GM23338 (cell line): ENCODE data around the gene UBE2D3. TPM values are rescaled to one million over a fixed set of nuclear protein-coding genes. Genes with fewer than 3 reads are reported as not detected.
"Not testable (repeated sequence)": the region's sequence is repeated elsewhere in the genome, so short reads cannot be mapped to it uniquely, and the experiment has no call there.

Experiments
- ATAC-seq: fragments of 200-7000 bp; cut with Tn5 transposase; 3 replicates; pipeline ENCODE4 v1.9.1; 2020
- DNase-seq: peaks from one replicate; pipeline ENCODE4 v3.0.0-alpha.2; 2015; ENCODE audit warnings: low spot score
- H2AFZ ChIP-seq: fragments of 200-600 bp; sonication (generic); 2 replicates; pipeline ENCODE4 v1.8.0; 2016; ENCODE audit warnings: antibody characterized with exemption, mild to moderate bottlenecking, moderate library complexity
- H3F3A ChIP-seq: fragments of 200-600 bp; sonication (generic); replicated peaks from 2 replicates; pipeline ENCODE4 v1.8.0; 2017; ENCODE audit warnings: antibody characterized with exemption, mixed run types, low read depth
- H3K27ac ChIP-seq: fragments of 200-600 bp; sonication (generic); 2 replicates; pipeline ENCODE4 v1.6.1; 2016; ENCODE audit warnings: low read depth
- H3K27me3 ChIP-seq: fragments of 200-600 bp; sonication (generic); 2 replicates; pipeline ENCODE4 v1.8.0; 2016; ENCODE audit warnings: mild to moderate bottlenecking, mixed run types, moderate library complexity; ENCODE audit not compliant: insufficient read depth
- H3K36me3 ChIP-seq: fragments of 200-600 bp; sonication (generic); 2 replicates; pipeline ENCODE4 v1.8.0; 2016; ENCODE audit warnings: mild to moderate bottlenecking; ENCODE audit not compliant: insufficient read depth
- H3K4me1 ChIP-seq: fragments of 200-600 bp; sonication (generic); 2 replicates; pipeline ENCODE4 v1.8.0; 2016; ENCODE audit warnings: mild to moderate bottlenecking, moderate library complexity; ENCODE audit not compliant: insufficient read depth
- H3K4me2 ChIP-seq: fragments of 200-600 bp; sonication (generic); 2 replicates; pipeline ENCODE4 v1.7.1; 2017; ENCODE audit warnings: mixed run types
- H3K4me3 ChIP-seq: fragments of 200-600 bp; sonication (generic); 2 replicates; pipeline ENCODE4 v1.6.1; 2016; ENCODE audit warnings: mixed run types
- H3K79me2 ChIP-seq: fragments of 200-600 bp; sonication (generic); replicated peaks from 2 replicates; pipeline ENCODE4 v1.8.0; 2017; ENCODE audit warnings: mild to moderate bottlenecking; ENCODE audit not compliant: insufficient read depth
- H3K9me2 ChIP-seq: fragments of 200-600 bp; sonication (generic); 2 replicates; pipeline ENCODE4 v1.8.0; 2017; ENCODE audit not compliant: insufficient read depth
- H4K20me1 ChIP-seq: fragments of 200-600 bp; sonication (generic); replicated peaks from 2 replicates; pipeline ENCODE4 v1.8.0; 2017; ENCODE audit warnings: mild to moderate bottlenecking; ENCODE audit not compliant: insufficient read depth
- H3K27ac Mint-ChIP-seq: 2 replicates; pipeline ENCODE4 v1.8.0; 2020; ENCODE audit warnings: inconsistent platforms, mild to moderate bottlenecking, moderate library complexity, mixed read lengths
- H3K27me3 Mint-ChIP-seq: 3 replicates; pipeline ENCODE4 v1.8.0; 2022; ENCODE audit warnings: low read depth, mild to moderate bottlenecking, moderate library complexity, mixed read lengths, inconsistent platforms; ENCODE audit not compliant: insufficient read depth, poor library complexity
- H3K36me3 Mint-ChIP-seq: 3 replicates; pipeline ENCODE4 v1.8.0; 2021; ENCODE audit warnings: low read depth, mild to moderate bottlenecking, inconsistent platforms, moderate library complexity, mixed read lengths
- H3K4me1 Mint-ChIP-seq: 3 replicates; pipeline ENCODE4 v1.8.0; 2020; ENCODE audit warnings: mild to moderate bottlenecking, inconsistent platforms, mixed read lengths
- H3K4me3 Mint-ChIP-seq: 3 replicates; pipeline ENCODE4 v1.8.0; 2021; ENCODE audit warnings: moderate library complexity, mild to moderate bottlenecking, inconsistent platforms, mixed read lengths
- H3K9me3 Mint-ChIP-seq: 3 replicates; pipeline ENCODE4 v1.8.0; 2020; ENCODE audit warnings: moderate library complexity, mild to moderate bottlenecking, inconsistent platforms, mixed read lengths
- ETS1 ChIP-seq: IDR thresholded peaks from 2 replicates; pipeline ENCODE4 v1.6.1; 2016; ENCODE audit warnings: antibody characterized with exemption
- EZH2 ChIP-seq: fragments of 200-600 bp; sonication (generic); IDR thresholded peaks from one replicate; pipeline ENCODE4 v1.8.0; 2017; ENCODE audit warnings: antibody characterized with exemption, mild to moderate bottlenecking, low read depth; ENCODE audit not compliant: unreplicated experiment
- EZH2phosphoT487 ChIP-seq: fragments of 200-600 bp; sonication (generic); IDR thresholded peaks from one replicate; pipeline ENCODE4 v1.8.1; 2018; ENCODE audit warnings: antibody characterized with exemption; ENCODE audit not compliant: unreplicated experiment
- NANOG ChIP-seq: IDR thresholded peaks from 2 replicates; pipeline ENCODE4 v1.6.1; 2016; ENCODE audit warnings: antibody characterized with exemption, borderline replicate concordance
- POLR2AphosphoS5 ChIP-seq: IDR thresholded peaks from 2 replicates; pipeline ENCODE4 v1.6.1; 2016; ENCODE audit warnings: antibody characterized with exemption, low read depth
- REST ChIP-seq: IDR thresholded peaks from one replicate; pipeline ENCODE4 v1.6.1; 2018; ENCODE audit warnings: antibody characterized with exemption; ENCODE audit not compliant: unreplicated experiment
- ZNF114 ChIP-seq: fragments of 250-450 bp; sonication (Bioruptor Pico); IDR thresholded peaks from 2 replicates; pipeline ENCODE4 v1.5.0; 2020; ENCODE audit warnings: mild to moderate bottlenecking, moderate library complexity
- ZNF462 ChIP-seq: fragments of 250-450 bp; sonication (Bioruptor Pico); IDR thresholded peaks from 2 replicates; pipeline ENCODE4 v1.5.0; 2020; ENCODE audit warnings: mild to moderate bottlenecking, moderate library complexity
- polyA plus RNA-seq: library from polyadenylated mRNA; unstranded; fragments of >200 nt; fragmentation: Nextera tagmentation; extraction: Ambion mirVana; gene quantifications from 2 replicates; pipeline ENCODE4 v1.2.1, GENCODE V29; 2016
- total RNA-seq: library from RNA; depleted of rRNA; stranded (reverse); fragments of >200 nt; shearing (Covaris generic); gene quantifications from 2 replicates; pipeline ENCODE4 v1.2.3, GENCODE V29; 2014

The UBE2D3 gene
- total and polyA plus RNA-seq, 2 experiments from 2014 or later: 250 to 498 TPM

GRCh38 chr4:102865327-102865726, 38.0 kb upstream of the UBE2D3 start:
- not testable (repeated sequence) for H3K36me3 ChIP-seq, DNase-seq, H3F3A ChIP-seq, H3K4me3 Mint-ChIP-seq, H4K20me1 ChIP-seq, H3K27me3 ChIP-seq, H3K27ac ChIP-seq, H3K27ac Mint-ChIP-seq, H2AFZ ChIP-seq, ATAC-seq, H3K4me2 ChIP-seq, H3K9me3 Mint-ChIP-seq, H3K9me2 ChIP-seq, H3K4me3 ChIP-seq
- peaks cover 12% of the 10 kb centered on the region for H3K4me1 ChIP-seq
- H3K27me3 Mint-ChIP-seq: peaks cover 11% of the 10 kb centered on the region
- peaks cover 19% of the 10 kb centered on the region for H3K36me3 Mint-ChIP-seq
- peaks cover 60% of the 10 kb centered on the region for H3K79me2 ChIP-seq
- peaks cover 24% of the 10 kb centered on the region; the same call in 2 of the 3 replicates for H3K4me1 Mint-ChIP-seq

- Histone ChIP-seq H3K27me3 (no peaks in the 10 kb centered on the region), H3K9me2 (no peaks in the 10 kb centered on the region), H3K36me3 (no peaks in the 10 kb centered on the region), H3K27ac (no peak overlapping the region), H3K4me1 (peaks cover 6% of the 10 kb centered on the region), H3K4me3 (no peak overlapping the region), H2AFZ (no peak overlapping the region), H3K4me2 (no peak overlapping the region), H3F3A (no peaks in the 10 kb centered on the region), H4K20me1 (no peaks in the 10 kb centered on the region), H3K79me2 (peaks cover 49% of the 10 kb centered on the region)
- no peak overlapping the region for H3K27ac Mint-ChIP-seq
- ATAC-seq (no peak), DNase-seq (no peak)
- TF ChIP-seq ZNF462 (CRISPR knock-in tag) (no peak), EZH2 (no peak), NANOG (no peak), REST (no peak), ZNF114 (CRISPR knock-in tag) (no peak), POLR2AphosphoS5 (no peak), EZH2phosphoT487 (no peak), ETS1 (no peak)
- peaks cover 9% of the 10 kb centered on the region for H3K27me3 Mint-ChIP-seq
- peaks cover 16% of the 10 kb centered on the region; the same call in 2 of the 3 replicates for H3K4me1 Mint-ChIP-seq
- no peak overlapping the region for H3K4me3 Mint-ChIP-seq
- peaks cover 21% of the 10 kb centered on the region for H3K9me3 Mint-ChIP-seq
- H3K36me3 Mint-ChIP-seq: peaks cover 36% of the 10 kb centered on the region
Observed at GRCh38 chr4:102862747-102863146, 35.4 kb upstream of the UBE2D3 start.
